HEK293T (cell line): ENCODE data around the gene METTL9.

Experiments
- FOXA1 ChIP-seq: fragments of 450-650 bp; IDR thresholded peaks from 2 replicates; pipeline ENCODE4 v1.6.1; 2016; ENCODE audit warnings: mild to moderate bottlenecking
- FOXM1 ChIP-seq: fragments of 450-650 bp; IDR thresholded peaks from 2 replicates; pipeline ENCODE4 v1.6.1; 2017; ENCODE audit warnings: mild to moderate bottlenecking, borderline replicate concordance
- HDGF ChIP-seq: fragments of 450-650 bp; IDR thresholded peaks from 2 replicates; pipeline ENCODE4 v1.6.1; 2017; ENCODE audit warnings: antibody characterized with exemption, borderline replicate concordance
- L3MBTL2 ChIP-seq: fragments of 450-650 bp; conservative IDR thresholded peaks from 2 replicates; pipeline ENCODE4 v1.6.1; 2016; ENCODE audit warnings: mild to moderate bottlenecking
- SP1 ChIP-seq: fragments of 450-650 bp; IDR thresholded peaks from 2 replicates; pipeline ENCODE4 v1.6.1; 2017
- SUZ12 ChIP-seq: fragments of 450-650 bp; IDR thresholded peaks from 2 replicates; pipeline ENCODE4 v1.6.1; 2016; ENCODE audit warnings: mild to moderate bottlenecking

DNA sequence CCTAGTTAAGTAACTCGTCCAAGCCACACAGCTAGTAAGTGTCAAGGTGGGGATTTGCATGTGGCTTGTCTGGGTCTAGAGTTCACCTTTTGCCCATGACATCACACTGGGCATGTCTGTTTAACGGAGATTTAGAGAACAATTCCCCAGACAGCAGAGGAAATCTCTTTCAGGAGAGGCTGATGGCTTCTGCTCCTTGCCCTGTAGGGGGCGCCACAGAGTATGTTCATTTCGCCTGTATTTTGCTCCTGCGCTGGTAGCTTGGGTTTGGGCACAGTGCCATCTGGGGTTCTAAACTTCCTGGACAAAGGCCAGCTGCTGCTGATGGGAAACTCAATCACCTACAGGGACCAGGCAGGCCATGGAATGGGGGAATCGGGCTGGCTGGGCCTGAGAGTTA is 84.8 kb downstream of the METTL9 start:
- TF ChIP-seq SP1 (no peak), FOXM1 (no peak), L3MBTL2 (no peak), HDGF (no peak), FOXA1 (no peak), SUZ12 (no peak)
